Smooth muscle cell (in vitro differentiated cells): Measurements from ENCODE around the gene ACSM6. TPM values are rescaled to one million over a fixed set of nuclear protein-coding genes. Genes with fewer than 3 reads are reported as not detected.

Source experiments
- DNase-seq: peaks from one replicate; lab custom pipeline; 2025; ENCODE audit not compliant: unreplicated experiment; lab: John Stamatoyannopoulos, UW
- H2AFZ ChIP-seq: fragments of 200-600 bp; sonication (generic); 2 replicates; pipeline ENCODE4 v1.6.0; 2016; ENCODE audit warnings: antibody characterized with exemption, low read depth, mild to moderate bottlenecking
- H3F3A ChIP-seq: fragments of 200-600 bp; sonication (generic); 2 replicates; pipeline ENCODE4 v1.6.0; 2017; ENCODE audit warnings: antibody characterized with exemption, low read depth
- H3K27ac ChIP-seq: fragments of 200-600 bp; sonication (generic); 2 replicates; pipeline ENCODE4 v1.5.1; 2016; ENCODE audit warnings: low read depth, mild to moderate bottlenecking
- H3K27me3 ChIP-seq: fragments of 200-600 bp; sonication (generic); 2 replicates; pipeline ENCODE4 v1.6.1; 2016; ENCODE audit warnings: low read depth, mild to moderate bottlenecking
- H3K36me3 ChIP-seq: fragments of 200-600 bp; sonication (generic); 2 replicates; pipeline ENCODE4 v1.5.1; 2016; ENCODE audit warnings: low read depth
- H3K4me1 ChIP-seq: fragments of 200-600 bp; sonication (generic); 2 replicates; pipeline ENCODE4 v1.5.1; 2016; ENCODE audit warnings: low read depth
- H3K4me2 ChIP-seq: fragments of 200-600 bp; sonication (generic); 2 replicates; pipeline ENCODE4 v1.6.0; 2016; ENCODE audit warnings: mild to moderate bottlenecking
- H3K4me3 ChIP-seq: fragments of 200-600 bp; sonication (generic); 2 replicates; pipeline ENCODE4 v1.5.1; 2016; ENCODE audit warnings: mild to moderate bottlenecking
- H3K79me2 ChIP-seq: fragments of 200-600 bp; sonication (generic); 2 replicates; pipeline ENCODE4 v1.6.0; 2016; ENCODE audit warnings: low read depth, mild to moderate bottlenecking
- H3K9ac ChIP-seq: fragments of 200-600 bp; sonication (generic); 2 replicates; pipeline ENCODE4 v1.6.0; 2016; ENCODE audit warnings: low read depth
- H3K9me3 ChIP-seq: fragments of 200-600 bp; sonication (generic); replicated peaks from 2 replicates; pipeline ENCODE4 v1.5.1; 2016; ENCODE audit warnings: low read depth
- H4K20me1 ChIP-seq: fragments of 200-600 bp; sonication (generic); 2 replicates; pipeline ENCODE4 v1.6.0; 2016; ENCODE audit warnings: low read depth
- WGBS: methylation state at CpG from one replicate; pipeline ENCODE4 v1.1.7; 2016; ENCODE audit warnings: low lambda C conversion rate; 5-methylcytosine and 5-hydroxymethylcytosine counted together
- polyA plus RNA-seq: library from polyadenylated mRNA; unstranded; fragments of >200 nt; fragmentation: Nextera tagmentation; extraction: Ambion mirVana; gene quantifications from 2 replicates; pipeline ENCODE4 v1.2.1, GENCODE V29; 2016
- total RNA-seq: library from RNA; depleted of rRNA; stranded (reverse); fragments of >200 nt; gene quantifications from 2 replicates; pipeline ENCODE4 v1.2.3, GENCODE V29; 2014
- TF ChIP-seq, protein P1 (sequence below): fragments of 200-600 bp; sonication (generic); IDR thresholded peaks from 2 replicates; pipeline ENCODE4 v1.5.1; 2017; ENCODE audit warnings: borderline replicate concordance, mild to moderate bottlenecking, antibody characterized with exemption; ENCODE audit not compliant: insufficient read depth, poor library complexity, severe bottlenecking

Gene ACSM6
- total and polyA plus RNA-seq, 2 experiments from 2014 or later = not detected

DNA sequence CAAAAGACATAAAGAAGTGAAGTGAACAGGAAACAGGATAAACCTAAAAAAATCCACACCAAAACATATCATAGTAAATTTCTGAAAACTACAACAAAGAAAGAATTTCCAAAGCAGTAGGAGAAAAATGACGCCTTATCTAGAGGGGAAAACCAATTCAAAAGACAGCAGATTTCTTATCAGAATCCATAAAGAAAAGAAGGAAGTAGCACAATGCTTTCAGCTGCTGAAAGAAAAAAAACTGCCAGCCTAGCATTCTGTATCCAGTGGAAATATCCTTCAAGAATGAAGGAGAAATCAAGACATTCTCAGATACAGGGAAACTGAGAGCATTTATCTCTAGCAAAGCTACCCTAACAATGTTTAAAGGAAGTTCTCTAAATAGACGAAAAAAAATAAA lies 59.0 kb downstream of the ACSM6 start:
- 93% methylated on average over 2 of the region's 2 CpGs for WGBS
- Histone ChIP-seq H3K4me3 (no peak overlapping the region), H3K79me2 (peaks cover 83% of the 10 kb centered on the region), H3K9ac (no peak overlapping the region), H4K20me1 (no peaks in the 10 kb centered on the region), H3K4me1 (peaks cover under 1% of the 10 kb centered on the region), H3K9me3 (no peaks in the 10 kb centered on the region), H3K36me3 (peaks cover 19% of the 10 kb centered on the region), H3K27me3 (no peaks in the 10 kb centered on the region), H3F3A (peaks cover 4% of the 10 kb centered on the region), H3K4me2 (no peak overlapping the region), H2AFZ (no peak overlapping the region), H3K27ac (no peak overlapping the region)
- TF ChIP-seq, protein P1, sequence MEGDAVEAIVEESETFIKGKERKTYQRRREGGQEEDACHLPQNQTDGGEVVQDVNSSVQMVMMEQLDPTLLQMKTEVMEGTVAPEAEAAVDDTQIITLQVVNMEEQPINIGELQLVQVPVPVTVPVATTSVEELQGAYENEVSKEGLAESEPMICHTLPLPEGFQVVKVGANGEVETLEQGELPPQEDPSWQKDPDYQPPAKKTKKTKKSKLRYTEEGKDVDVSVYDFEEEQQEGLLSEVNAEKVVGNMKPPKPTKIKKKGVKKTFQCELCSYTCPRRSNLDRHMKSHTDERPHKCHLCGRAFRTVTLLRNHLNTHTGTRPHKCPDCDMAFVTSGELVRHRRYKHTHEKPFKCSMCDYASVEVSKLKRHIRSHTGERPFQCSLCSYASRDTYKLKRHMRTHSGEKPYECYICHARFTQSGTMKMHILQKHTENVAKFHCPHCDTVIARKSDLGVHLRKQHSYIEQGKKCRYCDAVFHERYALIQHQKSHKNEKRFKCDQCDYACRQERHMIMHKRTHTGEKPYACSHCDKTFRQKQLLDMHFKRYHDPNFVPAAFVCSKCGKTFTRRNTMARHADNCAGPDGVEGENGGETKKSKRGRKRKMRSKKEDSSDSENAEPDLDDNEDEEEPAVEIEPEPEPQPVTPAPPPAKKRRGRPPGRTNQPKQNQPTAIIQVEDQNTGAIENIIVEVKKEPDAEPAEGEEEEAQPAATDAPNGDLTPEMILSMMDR = no peak
- DNase-seq = no peak

DNA sequence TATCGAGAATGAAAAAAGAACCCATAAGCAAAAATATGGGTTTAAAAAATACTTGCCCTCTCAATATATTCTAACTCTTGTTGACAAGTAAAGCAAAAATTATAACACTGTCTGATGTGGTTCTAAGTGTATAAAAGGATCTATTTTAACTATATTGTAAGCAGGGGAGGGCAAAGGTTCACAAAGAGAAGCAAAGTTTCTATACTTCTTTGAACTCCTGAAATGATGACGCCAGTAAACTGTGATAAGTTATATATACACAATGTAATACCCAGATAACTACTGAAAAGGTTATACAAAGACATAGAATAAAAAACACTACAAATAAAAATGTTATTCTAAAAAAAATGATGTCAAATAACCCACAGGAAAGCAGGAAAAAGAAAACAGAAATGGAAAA lies 59.6 kb downstream of the ACSM6 start:
- peaks cover 24% of the 10 kb centered on the region for H3K36me3 ChIP-seq
- TF ChIP-seq, protein P1 = no peak
- H3K9ac ChIP-seq = no peak overlapping the region
- no peak overlapping the region for H3K4me2 ChIP-seq
- H2AFZ ChIP-seq = no peak overlapping the region
- H3K4me1 ChIP-seq = no peaks in the 10 kb centered on the region
- H3K27ac ChIP-seq = peak overlapping the region; percentile 65
- H4K20me1 ChIP-seq = no peaks in the 10 kb centered on the region
- H3F3A ChIP-seq = no peaks in the 10 kb centered on the region
- DNase-seq = no peak
- H3K79me2 ChIP-seq = peaks cover 89% of the 10 kb centered on the region
- H3K27me3 ChIP-seq = no peaks in the 10 kb centered on the region
- no peaks in the 10 kb centered on the region for H3K9me3 ChIP-seq
- H3K4me3 ChIP-seq = no peak overlapping the region
- 84% methylated on average over 2 of the region's 2 CpGs for WGBS

DNA sequence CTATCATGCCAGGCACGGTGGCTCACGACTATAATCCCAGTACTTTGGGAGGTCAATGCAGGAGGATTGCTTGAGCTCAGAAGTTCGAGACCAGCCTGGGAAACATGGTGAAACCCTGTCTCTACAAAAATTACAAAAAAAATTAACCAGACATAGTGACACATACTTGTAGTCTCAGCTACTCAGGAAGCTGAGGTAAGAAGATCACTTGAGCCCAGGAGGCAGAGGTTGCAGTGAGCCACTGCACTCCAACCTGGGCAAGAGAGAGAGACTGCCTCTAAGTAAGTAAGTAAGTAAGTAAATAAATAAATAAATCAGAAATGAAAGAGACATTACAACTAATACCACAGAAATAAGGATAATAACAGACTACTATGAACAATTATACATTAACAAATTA lies 60.6 kb downstream of the ACSM6 start:
- peak overlapping the region; percentile 65 for H3K27ac ChIP-seq
- TF ChIP-seq, protein P1 = no peak

DNA sequence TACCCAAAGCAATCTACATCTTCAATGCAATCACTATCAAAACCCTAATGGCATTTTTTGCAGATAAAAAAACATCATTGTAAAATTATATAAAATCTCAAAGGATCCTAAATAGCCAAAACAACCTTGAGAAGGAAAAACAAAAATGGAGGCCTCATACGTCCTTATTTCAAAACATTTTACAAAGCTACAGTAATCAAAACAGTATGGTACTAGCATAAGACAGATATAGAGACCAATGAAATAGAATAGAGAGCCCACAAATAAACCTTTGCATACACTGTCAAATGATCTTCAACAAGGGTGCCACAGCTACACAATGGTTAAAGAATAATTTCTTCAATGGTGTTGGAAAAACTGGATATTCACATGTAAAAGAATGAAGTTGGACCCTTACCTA lies 62.2 kb downstream of the ACSM6 start:
- WGBS = 88% methylated on average over 1 of the region's 1 CpG
- H3K4me1 ChIP-seq = peaks cover 6% of the 10 kb centered on the region
- H2AFZ ChIP-seq = no peak overlapping the region
- H3F3A ChIP-seq = no peaks in the 10 kb centered on the region
- H3K36me3 ChIP-seq = peaks cover 24% of the 10 kb centered on the region
- DNase-seq = no peak
- no peak overlapping the region for H3K4me3 ChIP-seq
- TF ChIP-seq, protein P1 = no peak
- no peaks in the 10 kb centered on the region for H3K9me3 ChIP-seq
- no peaks in the 10 kb centered on the region for H3K27me3 ChIP-seq
- H3K27ac ChIP-seq = no peak overlapping the region
- H3K79me2 ChIP-seq = peaks cover 78% of the 10 kb centered on the region
- H4K20me1 ChIP-seq = no peaks in the 10 kb centered on the region
- no peak overlapping the region for H3K4me2 ChIP-seq
- H3K9ac ChIP-seq = no peak overlapping the region

More for the DNA sequence above, 60.6 kb downstream of the ACSM6 start:
- Histone ChIP-seq H3K4me3 (no peak overlapping the region), H3K9ac (no peak overlapping the region), H3K9me3 (no peaks in the 10 kb centered on the region), H3K4me1 (no peaks in the 10 kb centered on the region), H3K27me3 (no peaks in the 10 kb centered on the region), H3K36me3 (peaks cover 24% of the 10 kb centered on the region), H3K79me2 (peaks cover 90% of the 10 kb centered on the region), H3K4me2 (no peak overlapping the region), H4K20me1 (no peaks in the 10 kb centered on the region), H3F3A (no peaks in the 10 kb centered on the region), H2AFZ (no peak overlapping the region)
- no peak for DNase-seq
- WGBS = 75% methylated on average over 3 of the region's 3 CpGs
